ENCODE measurements around the gene PACSIN1. TPM values are rescaled to one million over a fixed set of nuclear protein-coding genes. Genes with fewer than 3 reads are reported as not detected.

The PACSIN1 gene
- total and polyA plus RNA-seq, 9 donors = 0.08 to 0.55 (median 0.45) TPM; not detected in 2

- H3K4me3 ChIP-seq = no peak overlapping the region
Measured at GRCh38 chr6:34559651-34560365, 93.9 kb downstream of the PACSIN1 start.

GRCh38 chr6:34560366-34561226 is 94.7 kb downstream of the PACSIN1 start:
- Histone ChIP-seq H3K9me3 (no peaks in the 10 kb centered on the region), H3K4me3 (no peak overlapping the region), H3K4me1 (ENCODE audit: insufficient read depth) (no peaks in the 10 kb centered on the region), H3K36me3 (no peaks in the 10 kb centered on the region), H3K27me3 (no peaks in the 10 kb centered on the region), H3K27ac (no peak overlapping the region)
- WGBS, 3 donors = 61 to 62% (median 61%) methylated on average over 20 of the region's 20 CpGs
- no peak for DNase-seq
- intact Hi-C loops (cut with DNase I) = no loop called here
- no peak for TF ChIP-seq POLR2A (IDR thresholded peaks at IDR 0.05)
- no peak for TF ChIP-seq EP300 (IDR thresholded peaks at IDR 0.05)
- TF ChIP-seq CTCF (IDR thresholded peaks at IDR 0.05) = no peak

More at GRCh38 chr6:34559651-34560365, 93.9 kb downstream of the PACSIN1 start:
- DNase-seq = no peak
- H3K27me3 ChIP-seq = no peaks in the 10 kb centered on the region
- no peak for TF ChIP-seq POLR2A (IDR thresholded peaks at IDR 0.05)
- no peak for TF ChIP-seq CTCF (IDR thresholded peaks at IDR 0.05)
- TF ChIP-seq EP300 (IDR thresholded peaks at IDR 0.05) = no peak
- WGBS, 3 donors = 72 to 75% (median 74%) methylated on average over 10 of the region's 10 CpGs
- H3K9me3 ChIP-seq = no peaks in the 10 kb centered on the region
- no peaks in the 10 kb centered on the region for H3K36me3 ChIP-seq
- intact Hi-C loops (cut with DNase I) = no loop called here
- no peaks in the 10 kb centered on the region for H3K4me1 ChIP-seq (ENCODE audit: insufficient read depth)
- no peak overlapping the region for H3K27ac ChIP-seq

GRCh38 chr6:34561227-34561530 is 95.3 kb downstream of the PACSIN1 start:
- Histone ChIP-seq H3K27ac (no peak overlapping the region), H3K36me3 (no peaks in the 10 kb centered on the region), H3K4me1 (ENCODE audit: insufficient read depth) (no peaks in the 10 kb centered on the region), H3K9me3 (no peaks in the 10 kb centered on the region), H3K27me3 (no peaks in the 10 kb centered on the region), H3K4me3 (no peak overlapping the region)
- WGBS, 3 donors = 85 to 93% (median 91%) methylated on average over 2 of the region's 2 CpGs
- TF ChIP-seq EP300 (IDR thresholded peaks at IDR 0.05) (no peak), CTCF (IDR thresholded peaks at IDR 0.05) (no peak), POLR2A (IDR thresholded peaks at IDR 0.05) (no peak)
- DNase-seq = no peak
- intact Hi-C loops (cut with DNase I) = no loop called here

- Histone ChIP-seq H3K36me3 (no peaks in the 10 kb centered on the region), H3K4me1 (ENCODE audit: insufficient read depth) (no peaks in the 10 kb centered on the region), H3K4me3 (no peak overlapping the region), H3K9me3 (no peaks in the 10 kb centered on the region), H3K27ac (no peak overlapping the region), H3K27me3 (no peaks in the 10 kb centered on the region)
- no peak for DNase-seq
- WGBS, 3 donors = 80 to 85% (median 83%) methylated on average over 10 of the region's 10 CpGs
- TF ChIP-seq CTCF (IDR thresholded peaks at IDR 0.05) (no peak), EP300 (IDR thresholded peaks at IDR 0.05) (no peak)
- intact Hi-C loops (cut with DNase I) = no loop called here
Measured at GRCh38 chr6:34562350-34562749, 96.5 kb downstream of the PACSIN1 start.
